HG03354 (cell line): ENCODE results near the gene ABCB11.
"Not testable (repeated sequence)": the region's sequence is repeated elsewhere in the genome, so short reads cannot be mapped to it uniquely, and the experiment has no call there.

ENCODE experiments used
- ATAC-seq: cut with Tn5 transposase; IDR thresholded peaks from one replicate; pipeline ENCODE4 v1.9.1; 2021; ENCODE audit warnings: mild to moderate bottlenecking; ENCODE audit not compliant: unreplicated experiment, poor library complexity, severe bottlenecking

The ABCB11 gene

GRCh38 chr2:169046440-169047151 lies 15.5 kb upstream of the ABCB11 start:
- ATAC-seq: no peak

- ATAC-seq: no peak
These were observed 11.7 kb upstream of the ABCB11 start for GRCh38 chr2:169042856-169043255.

GRCh38 chr2:169041594-169041993 lies 10.5 kb upstream of the ABCB11 start:
- ATAC-seq: no peak

- peak; percentile 28 for ATAC-seq
These were observed 8.6 kb upstream of the ABCB11 start for GRCh38 chr2:169039702-169040101.

GRCh38 chr2:169038338-169038757 lies 7.2 kb upstream of the ABCB11 start:
- peak; percentile 58 for ATAC-seq

GRCh38 chr2:169036736-169037440 lies 5.8 kb upstream of the ABCB11 start:
- ATAC-seq: peak; percentile 72

- ATAC-seq: no peak
These were observed 4.8 kb upstream of the ABCB11 start for GRCh38 chr2:169035887-169036286.

- no peak for ATAC-seq
These were observed 3.9 kb upstream of the ABCB11 start for GRCh38 chr2:169034984-169035544.

- no peak for ATAC-seq
These were observed 3.1 kb upstream of the ABCB11 start for GRCh38 chr2:169034256-169034655.

GRCh38 chr2:169029341-169029740 lies 1.8 kb downstream of the ABCB11 start:
- no peak for ATAC-seq

GRCh38 chr2:169027234-169027633 lies 3.9 kb downstream of the ABCB11 start:
- no peak for ATAC-seq

GRCh38 chr2:169026056-169026455 lies 5.1 kb downstream of the ABCB11 start:
- ATAC-seq: no peak

GRCh38 chr2:169023161-169023560 lies 8.0 kb downstream of the ABCB11 start:
- ATAC-seq: no peak

- no peak for ATAC-seq
These were observed 12.7 kb downstream of the ABCB11 start for GRCh38 chr2:169018390-169018789.

- ATAC-seq: no peak
These were observed 15.2 kb downstream of the ABCB11 start for GRCh38 chr2:169015943-169016342.

- ATAC-seq: no peak
These were observed 16.3 kb downstream of the ABCB11 start for GRCh38 chr2:169014780-169015179.

- ATAC-seq: no peak
These were observed 17.5 kb downstream of the ABCB11 start for GRCh38 chr2:169013628-169014026.

- ATAC-seq: no peak
These were observed 18.1 kb downstream of the ABCB11 start for GRCh38 chr2:169012812-169013627.

GRCh38 chr2:169012191-169012792 lies 18.8 kb downstream of the ABCB11 start:
- not testable (repeated sequence) for ATAC-seq

- no peak for ATAC-seq
These were observed 19.4 kb downstream of the ABCB11 start for GRCh38 chr2:169011698-169012097.
